NCI-H774 (cell line): Measurements from ENCODE around the gene ARL11.

Experiments used
- DNase-seq: peaks from one replicate; lab custom pipeline; 2025; lab: John Stamatoyannopoulos, UW

ARL11 gene

GRCh38 chr13:49615836-49616675 is 12.3 kb upstream of the ARL11 start:
- no peak for DNase-seq

- no peak for DNase-seq
These were observed 11.6 kb upstream of the ARL11 start for GRCh38 chr13:49616676-49617065.

DNA sequence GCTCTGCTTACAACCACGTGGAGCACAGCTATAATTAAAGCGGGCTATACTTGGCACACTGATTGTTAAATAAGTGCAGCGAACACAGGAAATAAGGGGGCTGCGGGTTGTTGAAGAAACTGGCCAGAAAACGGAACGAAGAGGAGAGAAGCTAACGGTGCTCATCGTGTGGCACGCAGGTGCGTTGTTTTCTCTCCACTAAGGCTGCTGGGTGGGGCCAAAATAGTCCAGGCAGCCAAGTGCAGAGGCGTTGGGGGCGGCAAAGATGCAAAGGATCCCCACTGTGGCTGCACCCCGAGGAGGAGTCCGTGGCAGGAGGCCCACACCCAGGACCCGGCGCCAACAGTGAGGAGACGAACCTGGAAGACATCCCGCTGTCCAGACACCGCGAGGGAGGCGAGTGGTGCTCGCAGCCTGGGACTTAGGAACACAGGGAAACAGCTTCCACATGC is 8.1 kb upstream of the ARL11 start:
- DNase-seq = no peak

DNA sequence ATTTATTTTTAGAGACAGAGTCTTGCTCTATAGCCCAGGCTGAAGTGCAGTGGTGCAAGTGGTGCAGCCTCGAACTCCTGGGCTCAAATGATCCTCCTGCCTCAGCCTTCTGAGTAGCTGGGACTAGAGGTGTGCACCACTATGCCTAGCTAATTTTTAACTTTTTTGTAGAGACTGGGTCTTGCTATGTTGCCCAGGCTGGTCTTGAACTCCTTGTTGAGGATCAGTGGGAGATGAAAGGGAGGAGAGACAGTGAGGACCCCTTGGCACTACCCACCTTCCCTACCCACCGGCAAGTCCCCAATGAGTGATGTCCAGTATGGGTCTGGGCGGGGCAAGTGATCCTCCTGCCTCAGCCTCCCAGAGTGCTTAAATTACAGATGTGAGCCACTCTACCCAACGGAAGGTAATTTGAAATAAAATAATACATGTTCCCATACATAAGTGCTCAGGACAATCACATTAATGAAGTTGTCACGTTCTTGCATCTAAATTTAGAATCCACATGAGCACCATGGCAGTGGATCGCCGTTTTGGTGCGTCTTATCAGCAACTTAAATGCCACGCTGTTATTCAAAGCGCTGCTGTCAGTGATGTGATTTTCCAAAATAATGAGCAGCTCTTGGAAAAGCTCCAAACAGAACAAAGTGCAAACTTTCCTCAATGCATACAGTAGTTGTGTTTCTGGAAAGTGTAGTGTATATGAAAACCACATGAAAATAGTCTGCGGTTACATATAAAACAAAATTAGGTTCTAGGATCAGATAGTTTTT is 5.9 kb upstream of the ARL11 start:
- no peak for DNase-seq

- no peak for DNase-seq
These were observed 4.1 kb upstream of the ARL11 start for GRCh38 chr13:49624229-49624628.

GRCh38 chr13:49625392-49626079 is 2.8 kb upstream of the ARL11 start:
- no peak for DNase-seq

- no peak for DNase-seq
These were observed 1.1 kb downstream of the ARL11 start for GRCh38 chr13:49629196-49629938.

DNA sequence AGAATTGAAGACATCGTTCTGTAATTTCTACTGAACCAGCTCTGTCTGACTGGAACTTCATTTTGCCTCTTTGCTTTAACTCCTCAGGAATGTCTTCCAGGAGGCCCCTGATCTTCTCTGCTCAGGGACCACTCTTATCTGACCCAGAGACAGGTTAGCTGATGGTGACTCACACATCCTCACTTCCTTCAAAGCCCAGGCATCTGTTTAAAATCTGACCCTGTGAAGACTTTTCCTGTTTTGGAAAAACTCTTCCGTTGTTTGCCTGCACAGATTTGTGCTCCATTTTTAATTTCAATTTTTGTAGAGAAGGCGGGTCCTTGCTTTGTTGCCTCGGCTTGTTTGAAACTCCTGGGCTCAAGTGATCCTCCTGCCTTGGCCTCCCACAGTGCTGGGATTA is 1.6 kb downstream of the ARL11 start:
- no peak for DNase-seq

GRCh38 chr13:49630580-49630979 is 2.3 kb downstream of the ARL11 start:
- no peak for DNase-seq

GRCh38 chr13:49632156-49632555 is 3.8 kb downstream of the ARL11 start:
- DNase-seq = no peak

- DNase-seq = no peak
These were observed 5.4 kb downstream of the ARL11 start for GRCh38 chr13:49633710-49634109.

- DNase-seq = no peak
These were observed 7.5 kb downstream of the ARL11 start for GRCh38 chr13:49635599-49636433.

DNA sequence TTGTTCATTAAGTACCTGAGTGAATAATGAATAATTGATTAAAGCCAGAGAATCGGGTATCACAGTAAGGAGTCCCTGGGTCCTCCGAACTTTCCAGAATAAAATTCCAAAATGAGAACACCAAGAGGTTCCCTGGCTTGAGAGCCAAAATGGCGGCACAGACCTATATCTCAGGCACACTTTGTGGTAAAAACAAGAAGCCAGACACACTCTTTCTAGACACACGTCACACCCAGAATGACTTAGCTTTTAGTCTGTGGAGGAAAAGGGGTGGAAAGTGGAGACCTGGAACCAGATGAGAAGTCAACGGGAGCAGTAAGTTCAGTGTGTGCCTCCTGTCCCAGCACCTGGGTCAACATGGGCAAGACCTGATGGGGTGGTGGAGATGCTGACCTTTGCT is 8.4 kb downstream of the ARL11 start:
- DNase-seq = no peak

DNA sequence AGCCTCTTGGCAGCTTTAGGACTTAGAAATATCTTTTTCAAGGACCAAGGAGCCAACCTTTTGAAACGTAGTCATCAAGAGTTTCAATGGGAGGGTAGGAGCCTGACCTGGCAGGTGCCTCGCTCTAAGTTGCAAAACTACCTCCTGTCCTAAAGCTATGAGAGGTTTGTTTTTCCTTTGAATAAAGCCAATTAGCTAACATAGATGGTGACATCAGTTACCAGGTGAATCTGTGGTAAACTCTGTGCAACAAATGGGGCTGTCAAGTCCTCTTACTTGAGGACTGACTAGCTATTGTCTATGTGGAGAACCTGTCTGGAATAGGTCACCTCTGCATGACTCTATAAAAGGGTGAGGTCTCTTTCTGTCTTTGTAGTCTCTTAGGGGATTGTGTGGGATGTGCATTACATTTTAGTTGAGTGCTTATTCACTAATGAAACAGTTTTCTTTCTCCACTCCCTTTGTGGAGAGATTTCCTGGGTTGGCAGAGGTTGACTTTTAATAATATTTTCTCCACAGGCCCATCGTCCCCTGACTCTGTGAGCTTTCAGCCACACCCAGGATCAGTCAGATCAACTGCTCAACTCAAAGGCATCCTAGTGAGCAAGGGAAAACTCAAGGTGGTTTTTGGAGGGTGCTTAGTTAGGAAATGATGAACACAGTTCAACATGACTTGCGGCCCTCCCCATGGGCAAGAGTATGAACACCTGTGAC is 9.9 kb downstream of the ARL11 start:
- peak; percentile 22 for DNase-seq

DNA sequence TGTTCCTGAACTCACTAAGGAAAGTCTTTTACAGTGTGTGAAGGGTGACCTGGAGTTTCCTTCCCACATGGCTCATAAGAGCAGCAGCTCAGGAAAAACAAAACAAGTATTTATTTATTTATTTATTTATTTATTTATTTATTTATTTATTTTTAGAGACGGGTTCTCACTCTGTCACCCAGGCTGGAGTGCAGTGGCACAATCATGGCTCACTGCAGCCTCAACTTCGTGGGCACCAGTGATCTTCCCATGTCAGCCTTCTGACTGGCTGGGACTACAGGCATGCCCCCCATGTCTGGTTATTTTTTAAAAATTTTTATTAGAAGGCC is 10.4 kb downstream of the ARL11 start:
- DNase-seq = no peak

DNA sequence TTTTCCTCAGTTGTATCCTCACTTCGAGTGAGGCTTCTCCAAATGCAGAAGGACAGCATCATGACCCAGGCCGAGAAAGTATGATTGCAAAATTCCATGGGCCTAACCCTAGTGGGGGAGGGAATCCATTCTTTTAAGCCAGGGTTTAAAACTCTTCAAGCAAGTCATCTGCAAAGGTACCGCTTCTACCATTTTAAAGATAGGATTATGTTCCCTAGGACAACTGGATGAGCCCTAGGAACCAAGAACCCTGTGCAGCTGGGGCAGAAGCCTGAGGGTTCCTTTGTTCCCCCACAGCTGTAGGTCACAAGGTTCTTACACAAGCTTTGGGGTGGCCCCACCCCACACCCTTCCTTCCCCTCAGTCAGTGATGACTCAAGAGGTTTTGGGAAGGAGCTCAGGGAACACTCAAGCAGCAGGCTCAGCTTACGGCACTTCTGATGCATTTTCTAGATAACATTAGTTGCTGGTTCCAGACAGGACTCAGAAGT is 13.5 kb downstream of the ARL11 start:
- no peak for DNase-seq

DNA sequence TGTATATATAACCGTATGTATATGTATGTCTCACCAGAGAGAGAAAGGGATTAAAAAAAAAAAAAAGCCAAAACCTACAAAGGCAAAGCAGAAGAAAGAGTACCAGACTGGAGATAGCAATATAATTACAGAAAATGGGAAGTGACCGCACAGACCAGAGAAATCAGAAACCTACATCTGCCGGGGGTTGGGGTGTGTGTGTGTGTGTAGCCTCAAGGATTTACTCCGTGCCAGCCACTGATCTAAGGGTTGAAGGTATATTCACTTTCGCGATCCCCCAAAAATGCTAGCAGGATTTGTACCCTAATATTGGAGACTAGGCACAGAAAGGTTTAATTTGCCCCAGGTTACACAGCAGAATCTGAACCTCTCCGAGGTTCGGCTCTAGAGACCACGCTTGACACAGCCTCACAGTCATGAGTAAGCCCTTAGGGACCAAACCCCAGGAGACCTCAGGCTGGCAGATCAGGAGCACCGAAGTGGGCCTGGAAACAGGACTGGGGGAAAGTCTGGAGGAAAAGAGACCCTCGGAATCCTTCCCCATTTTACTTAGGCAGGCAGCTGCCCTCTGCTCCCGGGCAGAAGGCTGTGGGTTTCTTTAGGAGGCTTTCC is 14.8 kb downstream of the ARL11 start:
- DNase-seq = no peak

DNA sequence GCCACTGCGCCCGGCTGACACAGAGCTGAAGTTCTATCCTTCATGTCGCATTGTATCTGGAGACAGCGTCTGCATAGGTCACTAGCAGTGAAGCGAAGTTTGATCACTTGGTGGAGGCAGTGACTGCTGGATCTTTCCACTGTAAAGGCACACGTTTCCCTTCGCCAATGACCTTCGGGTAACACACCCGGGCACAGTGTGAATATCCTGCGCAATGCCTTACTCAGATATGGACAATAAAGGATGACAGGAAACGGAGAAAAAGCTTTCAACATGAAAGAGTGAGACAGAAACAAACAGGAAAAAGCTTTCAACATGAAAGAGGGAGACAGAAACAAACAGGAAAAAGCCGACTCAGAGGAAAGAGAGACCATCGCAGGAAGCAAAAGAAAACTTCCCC is 17.1 kb downstream of the ARL11 start:
- DNase-seq = no peak

DNA sequence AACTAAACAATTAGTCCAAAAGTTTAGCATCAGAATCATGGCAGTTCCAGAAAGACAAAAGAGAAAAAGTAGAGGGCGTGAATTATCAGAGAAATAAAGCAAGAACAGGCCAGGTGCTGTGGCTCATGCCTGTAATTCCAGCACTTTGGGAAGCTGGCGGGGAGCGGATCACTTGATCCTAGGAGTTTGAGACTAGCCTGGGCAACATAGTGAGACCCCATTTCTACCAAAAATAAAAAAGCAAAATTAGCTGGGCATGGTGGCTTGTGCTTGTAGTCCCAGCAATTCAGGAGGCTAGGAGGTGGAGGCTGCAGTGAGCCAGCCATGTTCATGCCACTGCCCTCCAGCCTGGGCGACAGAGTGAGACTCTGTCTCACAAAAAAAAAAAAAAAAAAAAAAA is 18.4 kb downstream of the ARL11 start:
- DNase-seq = no peak
